Right lobe of liver (tissue), 4 donors: ENCODE results near the gene KCNQ2.

Source experiments
- POLR2A ChIP-seq: fragments of 450-650 bp; IDR thresholded peaks from one replicate; pipeline ENCODE4 v1.6.1; 2017; ENCODE audit warnings: antibody characterized with exemption, mild to moderate bottlenecking
- TF ChIP-seq, protein P1 (sequence below), 4 donors: fragments of 200-600 bp in 3 of 4; fragments of 450-650 bp in 1 of 4; IDR thresholded peaks; one replicate each; pipeline versions ENCODE4 v1.5.1 to v1.8.0; 2016 to 2022; ENCODE audit warnings: antibody characterized with exemption in 4 of 4, mild to moderate bottlenecking in 2 of 4
- donor health status: DM: no; HTN: no; CAD: no.
- donor health status: DM: no; HTN: no; CAD: no.
- donor health status: DM: no; HTN: yes; CAD: no.

DNA sequence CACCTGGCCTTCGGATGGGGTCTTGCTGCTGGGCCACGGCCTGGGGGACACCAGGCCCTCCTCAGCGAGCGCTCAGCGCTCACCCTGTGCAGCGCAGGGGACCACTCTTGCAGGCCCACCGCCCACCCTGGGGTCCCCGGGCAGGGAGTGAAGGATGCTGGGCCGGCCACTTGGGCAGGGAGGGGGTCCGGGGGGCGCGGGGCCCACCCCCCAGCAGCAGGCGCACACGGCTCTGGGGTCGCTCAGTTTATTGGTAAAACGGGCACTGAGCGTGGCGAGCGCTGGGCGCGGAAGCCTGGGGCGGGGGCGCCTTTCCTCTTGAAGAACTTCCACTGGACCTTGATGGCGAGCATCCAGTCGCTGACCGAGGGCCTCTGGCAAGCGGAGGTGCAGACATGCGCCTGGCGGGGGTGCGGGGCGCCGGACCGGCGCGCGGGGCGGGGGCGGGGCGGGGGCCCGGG lies 15.4 kb upstream of the KCNQ2 start:
- TF ChIP-seq, protein P1, sequence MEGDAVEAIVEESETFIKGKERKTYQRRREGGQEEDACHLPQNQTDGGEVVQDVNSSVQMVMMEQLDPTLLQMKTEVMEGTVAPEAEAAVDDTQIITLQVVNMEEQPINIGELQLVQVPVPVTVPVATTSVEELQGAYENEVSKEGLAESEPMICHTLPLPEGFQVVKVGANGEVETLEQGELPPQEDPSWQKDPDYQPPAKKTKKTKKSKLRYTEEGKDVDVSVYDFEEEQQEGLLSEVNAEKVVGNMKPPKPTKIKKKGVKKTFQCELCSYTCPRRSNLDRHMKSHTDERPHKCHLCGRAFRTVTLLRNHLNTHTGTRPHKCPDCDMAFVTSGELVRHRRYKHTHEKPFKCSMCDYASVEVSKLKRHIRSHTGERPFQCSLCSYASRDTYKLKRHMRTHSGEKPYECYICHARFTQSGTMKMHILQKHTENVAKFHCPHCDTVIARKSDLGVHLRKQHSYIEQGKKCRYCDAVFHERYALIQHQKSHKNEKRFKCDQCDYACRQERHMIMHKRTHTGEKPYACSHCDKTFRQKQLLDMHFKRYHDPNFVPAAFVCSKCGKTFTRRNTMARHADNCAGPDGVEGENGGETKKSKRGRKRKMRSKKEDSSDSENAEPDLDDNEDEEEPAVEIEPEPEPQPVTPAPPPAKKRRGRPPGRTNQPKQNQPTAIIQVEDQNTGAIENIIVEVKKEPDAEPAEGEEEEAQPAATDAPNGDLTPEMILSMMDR (IDR thresholded peaks at IDR 0.05), result no peak
- no peak for TF ChIP-seq POLR2A
